Neural progenitor cell (in vitro differentiated cells): ENCODE results near the gene SHH. TPM values are rescaled to one million over a fixed set of nuclear protein-coding genes. Genes with fewer than 3 reads are reported as not detected.

ENCODE experiments used
- DNase-seq: peaks from one replicate; pipeline ENCODE4 v3.0.0-alpha.2; 2016; ENCODE audit warnings: low spot score
- H2AFZ ChIP-seq: fragments of 200-600 bp; sonication (generic); replicated peaks from 2 replicates; pipeline ENCODE4 v1.6.1; 2016; ENCODE audit warnings: antibody characterized with exemption
- H3F3A ChIP-seq: fragments of 200-600 bp; sonication (generic); 2 replicates; pipeline ENCODE4 v1.6.1; 2016; ENCODE audit warnings: antibody characterized with exemption, low read depth
- H3K27ac ChIP-seq: fragments of 200-600 bp; sonication (generic); 2 replicates; pipeline ENCODE4 v1.5.1; 2016; ENCODE audit warnings: mild to moderate bottlenecking
- H3K27me3 ChIP-seq: fragments of 200-600 bp; sonication (generic); 2 replicates; pipeline ENCODE4 v1.6.1; 2016; ENCODE audit warnings: mild to moderate bottlenecking, moderate library complexity
- H3K36me3 ChIP-seq: fragments of 200-600 bp; sonication (generic); 2 replicates; pipeline ENCODE4 v1.5.1; 2016
- H3K4me1 ChIP-seq: fragments of 200-600 bp; sonication (generic); 2 replicates; pipeline ENCODE4 v1.6.1; 2016; ENCODE audit warnings: mixed run types
- H3K4me2 ChIP-seq: fragments of 200-600 bp; sonication (generic); 2 replicates; pipeline ENCODE4 v1.6.1; 2016
- H3K4me3 ChIP-seq: fragments of 200-600 bp; sonication (generic); 2 replicates; pipeline ENCODE4 v1.5.1; 2016
- H3K79me2 ChIP-seq: fragments of 200-600 bp; sonication (generic); 2 replicates; pipeline ENCODE4 v1.6.1; 2016; ENCODE audit warnings: low read depth
- H3K9ac ChIP-seq: fragments of 200-600 bp; sonication (generic); 2 replicates; pipeline ENCODE4 v1.6.1; 2016
- H3K9me3 ChIP-seq: fragments of 200-600 bp; sonication (generic); 2 replicates; pipeline ENCODE4 v1.5.1; 2016; ENCODE audit warnings: low read depth
- H4K20me1 ChIP-seq: fragments of 200-600 bp; sonication (generic); 2 replicates; pipeline ENCODE4 v1.6.1; 2016; ENCODE audit warnings: low read depth
- H3K27ac Mint-ChIP-seq: 3 replicates; pipeline ENCODE4 v1.8.0; 2021; ENCODE audit warnings: mixed read lengths
- H3K27me3 Mint-ChIP-seq: 2 replicates; pipeline ENCODE4 v1.8.0; 2022; ENCODE audit warnings: low read depth, mild to moderate bottlenecking, inconsistent platforms, moderate library complexity, mixed read lengths; ENCODE audit not compliant: insufficient read depth
- H3K36me3 Mint-ChIP-seq: 3 replicates; pipeline ENCODE4 v1.8.0; 2021; ENCODE audit warnings: mixed read lengths
- H3K4me1 Mint-ChIP-seq: 3 replicates; pipeline ENCODE4 v1.8.0; 2021; ENCODE audit warnings: mixed read lengths
- H3K4me3 Mint-ChIP-seq: 3 replicates; pipeline ENCODE4 v1.8.0; 2021; ENCODE audit warnings: mild to moderate bottlenecking, moderate library complexity, mixed read lengths
- H3K9me3 Mint-ChIP-seq: 3 replicates; pipeline ENCODE4 v1.8.0; 2020; ENCODE audit warnings: mixed read lengths
- EZH2 ChIP-seq: fragments of 200-600 bp; sonication (generic); IDR thresholded peaks from 2 replicates; pipeline ENCODE4 v1.6.1; 2017; ENCODE audit warnings: antibody characterized with exemption, mild to moderate bottlenecking, moderate library complexity
- EZH2phosphoT487 ChIP-seq: fragments of 200-600 bp; sonication (generic); IDR thresholded peaks from 2 replicates; pipeline ENCODE4 v1.6.1; 2017; ENCODE audit warnings: antibody characterized with exemption
- total RNA-seq: library from RNA; depleted of rRNA; stranded (reverse); fragments of >200 nt; gene quantifications from 2 replicates; pipeline ENCODE4 v1.2.3, GENCODE V29; 2015; ENCODE audit warnings: low replicate concordance
- TF ChIP-seq, protein P1 (sequence below): fragments of 200-600 bp; sonication (generic); IDR thresholded peaks from 2 replicates; pipeline ENCODE4 v1.5.1; 2017; ENCODE audit warnings: antibody characterized with exemption, mild to moderate bottlenecking

SHH gene
- total RNA-seq, 1 donor from 2014 or later = not detected

- Histone ChIP-seq H3K27me3 (no peaks in the 10 kb centered on the region), H3K9me3 (no peaks in the 10 kb centered on the region), H3K36me3 (no peaks in the 10 kb centered on the region), H3F3A (no peaks in the 10 kb centered on the region), H3K9ac (no peak overlapping the region), H2AFZ (no peak overlapping the region), H4K20me1 (peaks cover 53% of the 10 kb centered on the region), H3K27ac (no peak overlapping the region), H3K4me1 (peaks cover 22% of the 10 kb centered on the region), H3K4me3 (no peak overlapping the region), H3K79me2 (peaks cover 95% of the 10 kb centered on the region), H3K4me2 (no peak overlapping the region)
- peaks cover 21% of the 10 kb centered on the region for H3K9me3 Mint-ChIP-seq
- H3K4me3 Mint-ChIP-seq = no peak overlapping the region
- H3K27me3 Mint-ChIP-seq = no peaks in the 10 kb centered on the region
- no peak overlapping the region for H3K27ac Mint-ChIP-seq
- TF ChIP-seq EZH2phosphoT487 = no peak
- TF ChIP-seq, protein P1, sequence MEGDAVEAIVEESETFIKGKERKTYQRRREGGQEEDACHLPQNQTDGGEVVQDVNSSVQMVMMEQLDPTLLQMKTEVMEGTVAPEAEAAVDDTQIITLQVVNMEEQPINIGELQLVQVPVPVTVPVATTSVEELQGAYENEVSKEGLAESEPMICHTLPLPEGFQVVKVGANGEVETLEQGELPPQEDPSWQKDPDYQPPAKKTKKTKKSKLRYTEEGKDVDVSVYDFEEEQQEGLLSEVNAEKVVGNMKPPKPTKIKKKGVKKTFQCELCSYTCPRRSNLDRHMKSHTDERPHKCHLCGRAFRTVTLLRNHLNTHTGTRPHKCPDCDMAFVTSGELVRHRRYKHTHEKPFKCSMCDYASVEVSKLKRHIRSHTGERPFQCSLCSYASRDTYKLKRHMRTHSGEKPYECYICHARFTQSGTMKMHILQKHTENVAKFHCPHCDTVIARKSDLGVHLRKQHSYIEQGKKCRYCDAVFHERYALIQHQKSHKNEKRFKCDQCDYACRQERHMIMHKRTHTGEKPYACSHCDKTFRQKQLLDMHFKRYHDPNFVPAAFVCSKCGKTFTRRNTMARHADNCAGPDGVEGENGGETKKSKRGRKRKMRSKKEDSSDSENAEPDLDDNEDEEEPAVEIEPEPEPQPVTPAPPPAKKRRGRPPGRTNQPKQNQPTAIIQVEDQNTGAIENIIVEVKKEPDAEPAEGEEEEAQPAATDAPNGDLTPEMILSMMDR = no peak
- no peak for TF ChIP-seq EZH2
- DNase-seq = no peak
- peaks cover 4% of the 10 kb centered on the region for H3K4me1 Mint-ChIP-seq
- H3K36me3 Mint-ChIP-seq = peaks cover 46% of the 10 kb centered on the region
These were observed 57.2 kb downstream of the SHH start for GRCh38 chr7:155755026-155755425.

DNA sequence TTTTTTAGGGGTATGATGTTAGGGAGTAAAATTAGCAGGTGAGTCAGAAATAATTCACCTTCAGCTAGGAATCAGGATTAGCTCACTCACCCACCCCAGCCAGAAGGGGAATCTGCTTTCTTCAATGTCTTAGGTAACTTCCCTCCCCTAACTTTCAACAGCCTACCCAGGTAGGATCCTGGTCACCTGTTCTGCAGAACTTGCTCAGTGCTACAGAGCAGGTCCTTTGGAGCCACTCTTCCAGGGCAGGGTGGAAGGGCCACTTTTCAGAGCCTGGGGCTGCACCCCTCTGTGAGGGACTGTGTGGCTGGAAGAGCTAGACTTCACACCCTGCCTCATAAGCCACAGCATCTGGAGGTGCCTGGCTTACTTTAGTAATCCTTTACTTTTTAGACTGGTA, 58.1 kb downstream of the SHH start:
- Mint-ChIP-seq H3K4me1 (peaks cover 4% of the 10 kb centered on the region), H3K4me3 (no peak overlapping the region), H3K27ac (no peak overlapping the region), H3K36me3 (peaks cover 45% of the 10 kb centered on the region), H3K9me3 (peaks cover 18% of the 10 kb centered on the region), H3K27me3 (no peaks in the 10 kb centered on the region)
- Histone ChIP-seq H3K4me1 (peaks cover 22% of the 10 kb centered on the region), H3K27ac (peak overlapping the region; percentile 62), H2AFZ (no peak overlapping the region), H3K36me3 (no peaks in the 10 kb centered on the region), H3K79me2 (peaks cover 97% of the 10 kb centered on the region), H3F3A (no peaks in the 10 kb centered on the region), H3K27me3 (no peaks in the 10 kb centered on the region), H3K4me3 (no peak overlapping the region), H3K9me3 (no peaks in the 10 kb centered on the region), H4K20me1 (peaks cover 61% of the 10 kb centered on the region), H3K9ac (no peak overlapping the region), H3K4me2 (peak overlapping the region; percentile 41)
- no peak for DNase-seq
- TF ChIP-seq, protein P1 = no peak
- TF ChIP-seq EZH2 = no peak
- no peak for TF ChIP-seq EZH2phosphoT487

DNA sequence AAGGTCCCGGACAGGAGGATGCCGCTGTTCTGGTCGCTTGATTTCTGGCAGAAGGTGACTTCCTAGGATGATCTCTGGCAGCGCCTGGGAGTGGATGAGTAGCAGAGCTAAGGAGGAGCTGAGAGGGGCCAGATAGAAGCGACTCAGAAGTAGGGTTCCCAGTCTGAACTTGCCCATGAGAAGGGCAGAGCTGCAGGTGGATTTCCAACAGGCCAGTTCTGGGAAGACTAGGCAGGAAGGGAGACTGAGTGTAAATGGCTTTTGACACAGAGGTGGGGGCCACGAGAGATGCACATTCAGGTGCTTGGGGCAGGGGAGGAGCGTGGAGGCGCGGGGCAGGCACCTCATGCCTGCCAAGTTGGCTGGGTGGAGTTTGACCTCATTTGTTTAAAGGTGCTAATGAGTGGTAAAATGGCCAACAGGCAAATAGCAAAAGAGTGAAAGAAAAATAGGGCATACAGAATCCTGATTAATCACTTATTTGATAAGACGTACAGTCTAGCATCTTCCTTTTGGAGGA, 58.8 kb downstream of the SHH start:
- H3K9ac ChIP-seq = no peak overlapping the region
- peaks cover 68% of the 10 kb centered on the region for H4K20me1 ChIP-seq
- no peak for DNase-seq
- H3F3A ChIP-seq = no peaks in the 10 kb centered on the region
- no peak overlapping the region for H2AFZ ChIP-seq
- peaks cover 97% of the 10 kb centered on the region for H3K79me2 ChIP-seq
- H3K27ac Mint-ChIP-seq = no peak overlapping the region
- H3K4me1 Mint-ChIP-seq = peaks cover 2% of the 10 kb centered on the region
- no peaks in the 10 kb centered on the region for H3K9me3 ChIP-seq
- H3K27me3 Mint-ChIP-seq = no peaks in the 10 kb centered on the region
- peak overlapping the region; percentile 41 for H3K4me2 ChIP-seq
- peaks cover 39% of the 10 kb centered on the region for H3K36me3 Mint-ChIP-seq
- H3K4me3 ChIP-seq = no peak overlapping the region
- H3K4me1 ChIP-seq = peaks cover 19% of the 10 kb centered on the region
- H3K9me3 Mint-ChIP-seq = peaks cover 15% of the 10 kb centered on the region
- no peak overlapping the region for H3K27ac ChIP-seq
- H3K27me3 ChIP-seq = no peaks in the 10 kb centered on the region
- no peak for TF ChIP-seq EZH2
- TF ChIP-seq, protein P1 = no peak
- no peak for TF ChIP-seq EZH2phosphoT487
- no peaks in the 10 kb centered on the region for H3K36me3 ChIP-seq
- no peak overlapping the region for H3K4me3 Mint-ChIP-seq
